Fibroblast of skin of left biceps (primary cell): ENCODE data around the gene SFPQ.
"Not testable (repeated sequence)": the region's sequence is repeated elsewhere in the genome, so short reads cannot be mapped to it uniquely, and the experiment has no call there.

ENCODE experiments used
- DNase-seq, 2 experiments: peaks; one replicate each; pipeline ENCODE4 v3.0.0-alpha.2; 2013; ENCODE audit warnings: low read depth in 2 of 2

SFPQ gene

GRCh38 chr1:35142294-35142693, 50.7 kb downstream of the SFPQ start:
- not testable (repeated sequence) for DNase-seq

GRCh38 chr1:35137590-35137989, 55.4 kb downstream of the SFPQ start:
- not testable (repeated sequence) for DNase-seq

GRCh38 chr1:35136780-35137179, 56.2 kb downstream of the SFPQ start:
- DNase-seq, result no peak
